ENCODE measurements around the gene SLC39A1.

The SLC39A1 gene

DNA sequence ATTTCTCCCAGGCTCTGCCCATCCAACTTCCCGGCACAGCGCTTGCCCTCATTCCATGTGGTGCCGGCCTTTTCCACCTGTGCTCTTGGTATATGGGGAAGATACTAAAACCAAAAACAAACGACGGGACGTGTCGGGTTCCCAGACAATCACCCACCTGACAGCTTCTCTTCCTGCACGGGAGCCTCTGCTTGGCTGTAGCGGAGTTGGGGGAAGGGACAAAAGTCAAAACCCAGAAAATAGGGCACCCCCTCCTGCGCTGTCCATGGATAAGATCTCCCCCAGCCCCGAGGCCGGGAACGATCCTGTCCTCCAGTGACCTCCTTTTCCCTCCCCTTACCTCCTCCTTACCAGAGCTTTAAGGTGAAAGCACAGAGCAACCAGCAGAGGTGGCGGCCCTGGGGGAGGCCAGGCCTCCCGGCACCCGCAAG lies 13.5 kb upstream of the SLC39A1 start:
- DNase-seq = no peak

DNA sequence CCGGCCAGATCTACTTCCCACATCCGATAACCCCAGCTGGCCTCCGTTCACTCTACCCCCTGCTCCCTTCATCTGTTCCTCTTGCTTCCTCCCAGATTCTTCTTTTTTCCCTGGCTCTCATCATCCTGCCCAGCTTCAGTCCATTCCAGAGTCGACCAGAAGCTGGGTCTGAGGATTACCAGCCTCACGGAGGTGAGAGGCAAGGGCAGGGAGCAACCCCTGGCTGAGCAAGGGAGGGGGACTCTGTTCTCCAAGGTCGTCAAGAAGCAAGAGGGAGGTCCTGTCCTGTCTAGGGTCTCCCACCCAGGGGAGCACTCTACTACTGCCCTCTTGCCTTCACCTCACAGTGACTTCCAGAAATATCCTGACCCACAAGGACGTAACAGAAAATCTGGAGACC lies 10.2 kb upstream of the SLC39A1 start:
- DNase-seq = no peak

DNA sequence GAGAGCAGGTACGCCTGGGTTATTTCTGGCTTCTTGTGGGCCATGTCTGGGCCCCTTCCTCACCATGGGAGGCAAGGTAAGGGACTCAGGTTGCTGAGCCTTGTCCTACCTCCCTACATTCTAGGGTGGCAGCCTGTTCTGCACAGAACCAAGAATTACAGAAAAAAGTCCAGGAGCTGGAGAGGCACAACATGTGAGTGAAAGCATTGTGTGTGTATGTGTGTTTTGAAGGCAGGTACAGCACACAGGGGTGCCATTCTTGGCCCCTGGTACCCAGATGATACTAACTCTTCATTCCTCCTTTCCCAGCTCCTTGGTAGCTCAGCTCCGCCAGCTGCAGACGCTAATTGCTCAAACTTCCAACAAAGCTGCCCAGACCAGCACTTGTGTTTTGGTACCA lies 9.7 kb upstream of the SLC39A1 start:
- DNase-seq = no peak

DNA sequence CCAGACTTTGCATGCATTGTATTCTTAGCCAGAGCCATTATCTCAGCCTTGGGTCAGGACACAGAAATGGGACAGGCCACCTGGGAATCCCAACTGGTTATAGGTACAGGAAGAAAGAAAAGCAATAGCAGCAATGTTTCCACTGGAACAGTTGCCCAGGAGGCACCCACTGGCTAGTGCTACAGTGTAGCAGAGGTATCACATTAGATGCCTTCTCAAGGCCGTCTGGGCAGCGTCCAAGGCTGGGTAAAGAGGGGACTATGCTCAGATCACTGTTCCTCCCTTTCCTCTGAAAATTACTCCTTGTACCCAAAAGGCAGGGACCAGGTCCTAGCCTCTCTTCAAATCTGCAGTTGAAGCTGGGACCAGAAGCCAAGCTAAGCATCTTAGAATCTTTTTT lies 7.0 kb upstream of the SLC39A1 start:
- no peak for DNase-seq

DNA sequence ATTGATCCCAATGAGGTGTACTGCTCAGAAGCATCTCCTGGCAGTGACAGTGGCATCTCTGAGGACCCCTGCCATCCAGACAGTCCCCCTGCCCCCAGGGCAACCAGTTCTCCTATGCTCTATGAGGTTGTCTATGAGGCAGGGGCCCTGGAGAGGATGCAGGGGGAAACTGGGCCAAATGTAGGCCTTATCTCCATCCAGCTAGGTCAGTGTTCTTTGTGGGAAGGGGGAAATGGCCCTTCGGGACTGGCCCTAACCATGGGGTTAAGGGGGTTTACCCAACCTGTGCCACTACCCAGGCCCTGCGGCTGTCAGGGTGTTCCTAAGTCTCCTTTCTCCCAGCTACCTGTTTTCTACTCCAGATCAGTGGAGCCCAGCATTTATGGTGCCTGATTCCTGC lies 5.6 kb upstream of the SLC39A1 start:
- no peak for DNase-seq

DNA sequence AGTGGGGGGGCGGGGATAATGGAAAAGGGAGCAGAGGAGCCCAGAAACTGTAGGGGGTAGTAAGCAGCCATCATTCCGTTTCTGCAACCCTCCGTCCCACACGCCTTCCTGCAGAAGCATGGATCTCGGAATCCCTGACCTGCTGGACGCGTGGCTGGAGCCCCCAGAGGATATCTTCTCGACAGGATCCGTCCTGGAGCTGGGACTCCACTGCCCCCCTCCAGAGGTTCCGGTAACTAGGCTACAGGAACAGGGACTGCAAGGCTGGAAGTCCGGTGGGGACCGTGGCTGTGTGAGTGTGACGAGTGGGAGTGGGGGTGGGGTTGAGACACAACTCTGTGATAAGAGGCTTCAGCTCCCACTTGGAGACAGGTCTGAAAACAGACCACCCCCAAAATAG lies 5.1 kb upstream of the SLC39A1 start:
- DNase-seq = peak; percentile 50

DNA sequence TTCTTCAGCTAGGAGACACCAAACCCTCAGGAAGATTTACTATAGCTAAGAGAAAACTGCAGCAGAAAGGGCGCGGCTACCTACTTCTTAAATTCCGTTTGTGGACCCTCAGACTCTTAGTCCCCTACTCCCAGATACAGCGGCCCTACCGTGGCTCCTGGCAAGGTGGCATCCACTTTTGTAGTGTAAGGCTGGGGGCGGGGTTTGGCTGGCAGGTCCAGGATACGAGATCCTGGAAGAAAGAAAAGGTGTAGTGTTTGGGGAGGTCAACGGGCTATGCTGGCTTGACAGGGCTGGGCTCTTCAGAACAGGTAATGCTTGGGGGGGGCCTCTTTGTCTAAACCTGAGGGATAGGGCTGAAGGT lies 4.6 kb upstream of the SLC39A1 start:
- no peak for DNase-seq

DNA sequence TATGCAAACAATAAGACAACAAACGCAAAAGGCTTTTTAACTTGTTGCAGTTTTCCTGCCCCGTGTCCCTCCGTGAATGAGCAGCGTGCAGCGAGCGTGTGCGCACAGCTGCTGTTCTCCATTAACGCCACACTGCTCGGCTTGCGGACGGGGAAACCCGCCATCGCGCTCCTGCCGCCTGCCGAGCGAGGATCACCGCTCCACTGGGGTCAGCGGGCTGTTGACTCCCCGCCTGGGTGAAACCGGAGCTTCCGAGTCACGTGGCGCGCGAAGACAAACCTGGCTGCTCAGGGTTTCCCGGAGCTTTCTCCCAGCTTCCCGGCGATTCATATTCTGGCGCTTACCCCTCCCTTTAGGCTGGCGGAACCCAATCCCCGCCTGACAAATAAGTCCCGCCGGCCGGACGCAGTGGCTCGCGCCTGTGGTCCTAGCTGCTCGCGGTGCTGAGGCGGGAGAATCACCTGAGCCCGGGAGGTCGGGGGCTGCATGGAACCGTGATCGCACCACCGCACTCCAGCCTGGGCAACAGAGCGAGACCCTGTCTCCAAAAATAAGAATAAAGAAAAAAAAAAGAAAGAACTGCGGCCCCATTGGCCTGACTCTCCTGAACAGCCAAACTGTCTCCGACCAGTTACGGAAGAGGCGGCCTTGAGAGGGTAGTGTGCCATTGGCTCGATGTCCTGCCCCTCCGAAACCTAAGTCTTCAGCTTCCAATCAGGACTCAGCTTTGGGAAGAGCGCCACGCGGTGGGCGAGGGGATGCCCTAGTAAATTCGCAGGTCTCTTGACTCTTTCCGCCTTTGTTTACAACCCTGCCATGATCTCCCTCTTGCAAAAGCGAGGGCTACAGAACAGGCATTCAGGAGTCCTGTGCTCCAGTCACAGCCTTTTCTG lies 4.0 kb upstream of the SLC39A1 start, which contains the start of gene CREB3L4:
CREB3L4 (plus strand) TSS at position 796 of the 893 bp plus-strand sequence. CDS start 624 bp downstream, outside the sequence.
- DNase-seq = peak; percentile 98

DNA sequence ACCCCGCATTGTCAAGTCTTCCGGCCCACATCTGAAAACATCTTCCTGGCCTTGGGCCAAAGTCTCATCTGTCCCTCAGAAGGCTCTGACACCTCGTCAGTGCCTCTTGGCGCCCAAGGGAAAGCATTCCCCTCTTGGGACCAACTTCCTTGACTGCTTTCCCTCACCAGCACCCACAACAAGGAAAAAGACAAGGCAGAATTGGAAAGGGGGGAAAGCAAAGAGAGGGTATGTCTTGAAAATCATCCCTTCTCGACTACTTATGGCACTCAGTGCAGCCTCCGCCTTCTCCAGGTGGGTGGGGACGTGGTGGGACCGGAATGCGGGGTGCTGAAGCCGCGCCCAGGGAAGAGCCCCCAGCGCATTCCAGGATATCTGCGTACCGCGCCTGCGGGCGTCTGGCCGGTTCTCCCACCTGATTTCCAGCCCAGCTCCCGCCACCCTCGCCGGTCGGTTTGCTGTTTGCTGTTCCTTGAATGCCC lies 554 bp upstream of the SLC39A1 start:
- DNase-seq = no peak

DNA sequence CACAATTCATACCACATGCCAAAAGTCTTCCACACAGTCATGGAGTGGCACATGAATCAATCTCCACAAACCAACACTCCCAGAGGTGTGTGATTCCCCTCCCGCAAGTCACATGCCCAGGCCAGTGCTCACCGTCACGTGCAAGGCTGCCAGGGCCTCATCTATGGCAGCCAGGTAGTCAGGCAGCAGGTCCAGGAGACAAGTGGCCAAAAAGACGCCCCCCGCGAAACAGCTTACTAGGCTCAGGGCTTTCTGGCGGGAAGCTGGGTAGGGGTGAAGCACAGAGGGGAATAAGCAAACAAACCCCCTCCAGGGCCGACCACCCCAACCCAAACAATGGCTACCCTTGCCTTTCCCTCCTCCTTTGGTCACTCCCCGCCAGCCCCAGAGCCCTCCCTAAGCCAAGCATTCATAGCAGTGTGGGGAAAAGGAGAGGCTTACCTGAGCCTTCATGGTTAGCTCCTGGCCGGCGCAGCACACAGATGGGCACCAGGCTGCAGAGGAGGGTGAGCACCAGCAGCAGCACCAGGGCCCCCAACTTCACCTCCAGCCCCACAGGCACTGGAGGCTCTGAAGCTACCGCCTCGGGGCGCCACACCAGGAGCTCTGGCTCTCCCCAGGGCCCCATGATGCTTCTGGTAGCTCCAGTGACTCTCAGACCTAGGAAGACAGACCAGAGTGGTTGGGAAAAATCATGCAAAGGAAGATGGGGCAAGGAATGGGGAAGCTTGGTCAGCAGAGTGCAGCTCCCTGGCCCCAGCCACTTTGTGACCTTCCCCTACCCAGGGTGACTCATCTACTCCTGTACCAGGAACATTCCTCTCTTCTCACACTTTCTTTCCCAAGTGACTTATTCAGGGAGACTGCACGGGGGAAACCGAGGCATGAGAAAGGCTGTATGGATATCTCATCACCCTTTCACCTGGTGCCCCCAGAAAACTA lies 978 bp downstream of the SLC39A1 start:
- DNase-seq = no peak

DNA sequence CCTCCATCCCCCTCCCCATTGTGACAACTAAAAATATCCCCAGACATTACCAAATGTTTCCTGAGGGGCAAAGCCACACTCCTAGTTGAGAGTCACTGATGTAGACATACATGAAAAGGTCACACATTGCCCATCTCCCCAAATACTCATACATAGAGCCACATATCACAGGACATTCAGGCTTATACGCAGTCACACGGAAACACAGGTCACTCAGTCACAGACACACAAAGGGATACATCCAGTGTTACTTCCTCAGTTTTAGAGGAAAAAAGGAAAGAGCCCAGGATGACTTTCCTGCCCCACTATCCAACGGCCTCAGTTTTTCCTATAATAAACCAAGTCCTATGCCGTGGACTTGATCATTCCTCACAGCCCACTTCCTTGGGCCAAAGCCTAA lies 1.9 kb downstream of the SLC39A1 start:
- DNase-seq = no peak

DNA sequence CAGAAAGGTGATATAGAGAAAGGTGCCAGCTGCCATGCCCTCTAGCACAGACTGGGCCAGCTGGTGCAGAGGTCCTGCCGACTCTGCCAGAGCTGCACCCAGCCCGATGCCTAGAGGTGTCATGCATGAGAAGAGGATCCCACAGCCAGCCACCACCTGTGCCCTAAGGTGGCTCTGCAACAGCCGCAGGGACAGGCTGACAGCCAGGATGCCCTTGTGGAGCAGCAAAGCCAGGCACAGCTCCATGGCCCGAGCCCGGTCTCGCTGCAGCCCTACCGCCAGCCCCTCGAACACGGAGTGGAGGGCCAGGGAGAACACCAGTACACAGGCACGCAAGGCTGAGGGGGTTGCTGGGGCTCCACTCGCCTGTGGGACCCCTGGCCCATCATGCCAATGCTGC lies 3.1 kb downstream of the SLC39A1 start:
- no peak for DNase-seq

DNA sequence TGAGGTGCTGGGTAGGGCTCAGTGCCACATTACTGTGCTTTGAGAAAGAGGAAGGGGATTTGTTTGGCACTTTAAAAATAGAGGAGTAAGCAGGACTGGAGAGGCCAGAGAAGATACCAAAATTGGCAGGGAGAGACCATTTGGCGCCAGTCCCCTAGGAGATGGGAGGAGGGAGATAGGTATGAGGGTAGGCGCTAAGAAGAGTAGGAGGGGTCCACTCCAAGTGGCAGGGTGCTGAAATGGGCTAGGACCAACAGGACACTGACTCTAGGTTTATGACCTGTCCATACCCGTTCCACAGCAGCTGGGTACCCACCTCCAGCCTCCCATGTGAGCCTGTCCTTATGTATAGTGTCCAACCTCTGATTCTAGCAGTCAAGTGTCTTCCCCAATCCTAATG lies 3.9 kb downstream of the SLC39A1 start:
- DNase-seq = no peak

DNA sequence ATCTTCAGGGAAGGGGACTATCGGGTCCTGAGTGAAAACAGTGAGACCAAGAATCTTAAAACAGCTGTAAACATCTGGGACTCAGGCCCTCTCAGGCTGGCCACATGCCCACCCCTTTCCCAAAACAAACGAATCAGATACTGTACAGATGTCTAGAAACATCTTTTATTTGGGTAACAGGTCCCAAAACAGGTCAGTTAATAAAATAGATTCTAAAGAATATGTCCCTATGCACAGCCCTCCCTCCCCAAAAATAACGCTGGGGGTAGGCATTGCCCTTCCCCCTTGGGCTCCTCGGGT lies 4.4 kb downstream of the SLC39A1 start:
- DNase-seq = no peak

DNA sequence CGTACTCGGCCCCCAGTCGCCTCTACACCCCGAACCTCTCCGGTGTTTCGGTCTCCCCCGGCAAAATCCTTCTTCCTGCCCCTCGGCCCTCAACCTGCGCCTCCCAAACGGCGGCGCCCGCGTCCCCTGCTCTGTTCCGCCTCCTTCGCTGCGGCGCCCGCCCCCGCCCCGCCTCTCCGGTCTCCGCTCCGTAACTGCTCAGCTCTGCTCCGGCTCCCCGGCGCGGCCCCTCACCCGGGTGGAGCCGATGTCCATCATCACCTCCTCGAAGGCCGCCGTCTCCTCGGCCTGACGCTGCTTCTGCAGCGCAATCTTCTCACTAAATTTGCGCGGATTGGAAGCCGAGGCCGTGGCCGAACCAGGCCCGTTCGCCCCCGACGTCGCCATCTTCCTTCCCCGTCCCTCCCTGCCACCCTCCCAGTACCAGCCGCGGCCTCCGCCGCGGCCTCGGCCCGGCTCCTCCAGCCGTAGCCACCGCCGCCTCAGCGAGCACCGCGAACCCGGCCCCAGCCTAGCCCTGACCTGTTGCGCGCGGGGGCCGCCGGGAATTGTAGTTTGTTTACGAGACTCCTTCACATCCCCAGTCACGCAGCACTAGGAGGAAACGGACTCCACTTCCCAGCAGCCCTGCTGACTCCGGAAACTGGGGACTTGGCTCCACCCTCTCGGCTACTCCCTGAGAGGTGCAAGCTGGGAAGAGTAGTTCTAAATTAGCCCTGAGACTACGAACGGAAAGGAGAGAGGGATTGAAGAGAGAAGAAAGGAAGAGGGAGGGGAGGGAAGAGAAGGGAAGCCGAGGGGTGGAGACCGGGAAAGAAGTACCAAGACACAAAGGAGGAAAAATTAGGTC lies 5.0 kb downstream of the SLC39A1 start, which contains the start of gene CRTC2:
CRTC2 (minus strand) TSS at position 502 of the 850 bp plus-strand sequence; CDS start at position 387, 115 bp downstream.
- peak; percentile 99 for DNase-seq

DNA sequence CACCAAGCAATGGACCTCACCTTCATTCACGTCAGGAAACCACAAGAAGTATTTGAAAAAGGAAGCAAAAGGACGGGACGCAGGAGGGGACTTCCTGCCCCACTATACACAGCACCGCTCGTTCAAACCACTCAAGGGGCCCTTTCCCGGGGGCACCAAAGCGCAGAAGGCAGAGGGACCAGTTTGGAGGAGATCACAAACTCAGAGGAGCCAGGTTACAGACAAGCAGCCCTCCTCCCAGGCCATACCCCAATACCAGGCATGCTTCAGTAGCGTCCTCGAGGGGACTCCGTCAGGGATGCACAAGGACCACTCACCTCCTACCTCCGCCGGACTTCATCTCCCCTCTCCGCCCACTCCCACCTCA lies 5.6 kb downstream of the SLC39A1 start:
- no peak for DNase-seq

DNA sequence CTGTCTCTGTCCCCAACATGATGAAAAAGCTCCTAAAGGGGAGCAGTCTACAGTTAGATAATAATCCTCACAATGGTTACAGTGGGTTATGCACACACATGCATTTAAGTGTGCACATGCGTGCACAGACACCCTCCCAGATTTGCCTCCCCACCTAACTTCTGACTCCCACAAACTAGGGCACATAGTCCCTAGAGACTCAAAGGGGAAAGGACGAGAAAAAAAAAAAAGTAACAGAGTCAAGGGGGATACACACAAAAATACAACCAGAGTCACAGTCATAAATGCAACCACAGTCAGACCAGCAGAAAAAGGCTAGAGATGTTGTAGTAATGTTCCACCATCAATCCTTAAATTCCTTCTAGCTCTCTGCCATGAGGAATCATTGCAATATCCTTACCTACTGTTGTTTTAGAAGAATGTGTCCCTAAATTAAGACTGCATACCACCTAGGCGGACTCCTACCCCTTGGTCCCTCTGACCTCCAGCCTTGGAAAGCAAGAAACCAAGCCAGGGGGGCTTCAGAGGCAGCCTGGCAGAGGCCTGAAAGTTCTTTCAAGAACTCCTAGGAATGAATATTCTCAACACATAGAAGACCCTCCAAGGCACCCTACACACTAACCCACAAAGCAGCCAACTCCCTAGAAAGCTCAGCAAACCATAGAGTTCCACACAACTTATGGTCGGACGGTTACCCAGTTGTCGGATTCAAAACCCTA lies 6.2 kb downstream of the SLC39A1 start:
- DNase-seq = no peak

DNA sequence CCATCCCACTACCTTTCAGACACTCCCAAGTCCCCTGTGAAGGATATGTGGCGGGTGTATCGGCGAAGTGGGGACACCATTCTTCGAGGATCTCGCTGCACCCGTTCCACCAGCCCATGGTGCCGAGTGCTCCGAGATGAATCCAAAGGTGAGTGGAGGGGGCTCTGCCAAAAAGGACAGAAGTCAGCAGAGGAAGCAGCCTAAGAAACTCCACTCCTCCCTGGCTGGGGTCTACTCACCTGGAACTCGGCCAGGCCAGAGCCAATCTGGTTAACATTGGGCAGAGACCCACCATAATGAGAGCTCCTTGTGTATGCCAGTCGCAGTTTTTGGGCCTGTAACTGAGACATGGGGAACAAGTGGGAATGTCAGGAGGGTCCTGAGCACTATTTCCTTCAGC lies 8.5 kb downstream of the SLC39A1 start:
- DNase-seq = no peak

DNA sequence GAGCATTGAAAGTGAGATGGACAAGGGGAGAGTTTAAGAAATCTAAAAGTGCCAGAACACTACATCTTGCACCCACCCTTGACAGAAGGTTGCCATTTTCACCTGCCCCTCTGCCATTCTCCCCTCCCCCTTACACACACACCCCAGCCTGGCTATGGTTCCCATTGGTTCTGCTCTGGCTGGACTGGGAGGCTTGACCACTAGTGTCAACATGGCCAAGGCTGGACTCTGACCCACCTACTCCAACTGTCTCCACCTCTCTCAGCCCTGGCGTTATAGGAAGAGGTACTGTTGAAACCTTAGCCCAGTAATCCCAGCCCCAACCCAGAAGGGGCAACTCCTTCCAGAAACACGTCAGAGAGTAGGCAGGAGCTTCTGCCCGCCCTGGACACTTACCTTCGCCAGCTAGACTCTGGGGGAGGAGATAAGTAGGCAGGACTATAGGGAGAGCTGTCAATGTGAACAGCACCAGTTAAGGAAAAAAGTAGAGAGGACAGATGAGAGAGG lies 9.4 kb downstream of the SLC39A1 start:
- DNase-seq = no peak

DNA sequence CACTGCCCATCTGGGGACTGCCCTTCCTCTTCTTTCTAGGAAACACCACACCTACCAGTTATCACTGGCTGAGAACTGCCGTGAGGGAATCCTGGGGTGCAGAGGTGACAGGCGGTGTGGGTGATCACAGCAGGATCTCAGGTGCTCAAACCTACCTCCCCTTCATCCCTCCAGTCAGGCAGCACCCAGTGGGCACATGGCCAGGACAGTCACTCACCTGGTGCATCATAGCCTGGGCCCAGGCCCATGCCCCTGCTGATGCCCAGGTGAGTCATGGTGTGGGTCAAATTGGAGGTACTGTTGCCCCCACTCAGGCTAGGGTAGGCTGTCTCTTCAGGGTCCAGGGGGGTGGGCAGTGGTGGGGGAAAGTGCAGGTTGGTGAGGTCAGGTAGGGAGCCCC lies 11.5 kb downstream of the SLC39A1 start:
- DNase-seq = no peak

DNA sequence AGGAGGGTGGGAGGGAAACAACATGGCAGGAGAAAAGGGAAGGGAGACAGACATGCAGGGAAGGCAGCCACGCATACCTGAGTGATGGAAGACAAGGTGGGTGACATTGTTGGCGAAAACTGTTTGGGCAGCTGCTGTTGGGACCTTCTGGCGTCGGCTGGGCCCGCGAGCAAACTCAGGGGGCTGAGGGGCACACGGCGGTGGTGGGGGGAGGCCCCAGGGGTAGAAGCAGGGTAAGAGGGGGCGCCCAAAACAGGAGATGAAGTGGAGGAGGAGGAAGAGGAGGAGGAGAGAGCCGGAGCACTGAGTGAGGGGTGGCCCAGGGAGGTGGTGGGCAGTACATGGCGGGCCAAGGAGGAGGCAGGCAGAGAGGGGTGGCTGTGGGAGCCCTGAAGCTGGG lies 12.2 kb downstream of the SLC39A1 start:
- DNase-seq = no peak

Measured in eye (tissue), 1 donor.